GM23338 (cell line): ENCODE data around the gene GLRB.

ENCODE experiments used
- CREB1 ChIP-seq: fragments of 250-450 bp; sonication (Bioruptor Pico); IDR thresholded peaks from 2 replicates; pipeline ENCODE4 v1.5.0; 2020; ENCODE audit warnings: low read depth, mild to moderate bottlenecking, moderate library complexity
- ETS1 ChIP-seq: IDR thresholded peaks from 2 replicates; pipeline ENCODE4 v1.6.1; 2016; ENCODE audit warnings: antibody characterized with exemption
- EZH2 ChIP-seq: fragments of 200-600 bp; sonication (generic); IDR thresholded peaks from one replicate; pipeline ENCODE4 v1.8.0; 2017; ENCODE audit warnings: antibody characterized with exemption, mild to moderate bottlenecking, low read depth; ENCODE audit not compliant: unreplicated experiment
- EZH2phosphoT487 ChIP-seq: fragments of 200-600 bp; sonication (generic); IDR thresholded peaks from one replicate; pipeline ENCODE4 v1.8.1; 2018; ENCODE audit warnings: antibody characterized with exemption; ENCODE audit not compliant: unreplicated experiment
- JUNB ChIP-seq: IDR thresholded peaks from one replicate; pipeline ENCODE4 v1.6.1; 2016; ENCODE audit warnings: antibody characterized with exemption; ENCODE audit not compliant: unreplicated experiment
- NANOG ChIP-seq: IDR thresholded peaks from 2 replicates; pipeline ENCODE4 v1.6.1; 2016; ENCODE audit warnings: antibody characterized with exemption, borderline replicate concordance
- POLR2AphosphoS5 ChIP-seq: IDR thresholded peaks from 2 replicates; pipeline ENCODE4 v1.6.1; 2016; ENCODE audit warnings: antibody characterized with exemption, low read depth
- REST ChIP-seq: IDR thresholded peaks from one replicate; pipeline ENCODE4 v1.6.1; 2018; ENCODE audit warnings: antibody characterized with exemption; ENCODE audit not compliant: unreplicated experiment
- STAT1 ChIP-seq: IDR thresholded peaks from one replicate; pipeline ENCODE4 v1.6.1; 2016; ENCODE audit warnings: antibody characterized with exemption; ENCODE audit not compliant: unreplicated experiment
- ZNF114 ChIP-seq: fragments of 250-450 bp; sonication (Bioruptor Pico); IDR thresholded peaks from 2 replicates; pipeline ENCODE4 v1.5.0; 2020; ENCODE audit warnings: mild to moderate bottlenecking, moderate library complexity
- ZNF331 ChIP-seq: fragments of 250-450 bp; sonication (Bioruptor Pico); IDR thresholded peaks from 2 replicates; pipeline ENCODE4 v1.5.0; 2020; ENCODE audit warnings: low read depth, mild to moderate bottlenecking, moderate library complexity
- TF ChIP-seq, protein P1 (sequence below), 2 experiments: fragments of 200-600 bp in 1 of 2; sonication (generic) in 1 of 2; conservative IDR thresholded peaks; 2 replicates each; pipeline versions ENCODE4 v1.5.1 to v1.6.1; 2016 to 2017; ENCODE audit warnings: antibody characterized with exemption in 2 of 2, low read depth in 2 of 2, mild to moderate bottlenecking in 2 of 2, moderate library complexity in 1 of 2
- TF ChIP-seq, protein P2 (sequence below): fragments of 250-450 bp; sonication (Bioruptor Pico); IDR thresholded peaks from 2 replicates; pipeline ENCODE4 v1.5.0; 2020; ENCODE audit warnings: mild to moderate bottlenecking, moderate library complexity

DNA sequence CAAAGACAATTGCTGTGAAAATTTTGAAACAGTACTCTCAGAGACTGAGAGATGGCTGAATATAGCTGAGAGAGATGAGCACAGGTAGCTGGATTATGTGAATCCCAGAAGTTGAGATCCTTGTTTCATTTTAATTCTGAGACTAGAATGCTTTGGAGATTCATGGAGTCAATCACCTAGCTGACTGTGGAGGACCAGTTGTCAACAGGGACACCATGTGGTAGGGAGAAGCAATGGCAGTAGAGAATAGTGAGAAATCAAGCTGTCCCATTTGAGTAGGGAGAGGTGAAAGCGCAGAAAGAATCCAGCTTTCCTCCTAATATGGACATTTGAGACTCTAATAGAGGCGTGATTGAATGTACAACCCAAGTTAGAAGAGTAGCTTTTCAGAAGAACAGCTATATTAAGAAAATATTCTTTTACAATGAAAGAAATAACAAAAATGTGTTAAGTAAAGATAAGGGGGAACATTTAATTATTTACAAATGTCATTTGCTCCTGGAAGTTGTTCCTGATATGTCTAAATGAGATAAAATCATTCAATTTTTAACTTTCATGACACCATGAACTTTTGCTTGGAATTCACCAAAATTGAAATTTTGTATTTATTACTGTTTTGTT lies 30.3 kb upstream of the GLRB start:
- TF ChIP-seq STAT1 (no peak), REST (no peak), POLR2AphosphoS5 (no peak), EZH2 (no peak), JUNB (no peak), CREB1 (CRISPR knock-in tag) (no peak), EZH2phosphoT487 (no peak), NANOG (no peak), ZNF114 (CRISPR knock-in tag) (no peak), ZNF331 (no peak), ETS1 (no peak)
- TF ChIP-seq, protein P1, sequence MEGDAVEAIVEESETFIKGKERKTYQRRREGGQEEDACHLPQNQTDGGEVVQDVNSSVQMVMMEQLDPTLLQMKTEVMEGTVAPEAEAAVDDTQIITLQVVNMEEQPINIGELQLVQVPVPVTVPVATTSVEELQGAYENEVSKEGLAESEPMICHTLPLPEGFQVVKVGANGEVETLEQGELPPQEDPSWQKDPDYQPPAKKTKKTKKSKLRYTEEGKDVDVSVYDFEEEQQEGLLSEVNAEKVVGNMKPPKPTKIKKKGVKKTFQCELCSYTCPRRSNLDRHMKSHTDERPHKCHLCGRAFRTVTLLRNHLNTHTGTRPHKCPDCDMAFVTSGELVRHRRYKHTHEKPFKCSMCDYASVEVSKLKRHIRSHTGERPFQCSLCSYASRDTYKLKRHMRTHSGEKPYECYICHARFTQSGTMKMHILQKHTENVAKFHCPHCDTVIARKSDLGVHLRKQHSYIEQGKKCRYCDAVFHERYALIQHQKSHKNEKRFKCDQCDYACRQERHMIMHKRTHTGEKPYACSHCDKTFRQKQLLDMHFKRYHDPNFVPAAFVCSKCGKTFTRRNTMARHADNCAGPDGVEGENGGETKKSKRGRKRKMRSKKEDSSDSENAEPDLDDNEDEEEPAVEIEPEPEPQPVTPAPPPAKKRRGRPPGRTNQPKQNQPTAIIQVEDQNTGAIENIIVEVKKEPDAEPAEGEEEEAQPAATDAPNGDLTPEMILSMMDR (conservative IDR thresholded peaks at IDR 0.05; ENCODE audit: low read depth in 2 of 2): peak; percentile 70 to 92
- TF ChIP-seq, protein P2, sequence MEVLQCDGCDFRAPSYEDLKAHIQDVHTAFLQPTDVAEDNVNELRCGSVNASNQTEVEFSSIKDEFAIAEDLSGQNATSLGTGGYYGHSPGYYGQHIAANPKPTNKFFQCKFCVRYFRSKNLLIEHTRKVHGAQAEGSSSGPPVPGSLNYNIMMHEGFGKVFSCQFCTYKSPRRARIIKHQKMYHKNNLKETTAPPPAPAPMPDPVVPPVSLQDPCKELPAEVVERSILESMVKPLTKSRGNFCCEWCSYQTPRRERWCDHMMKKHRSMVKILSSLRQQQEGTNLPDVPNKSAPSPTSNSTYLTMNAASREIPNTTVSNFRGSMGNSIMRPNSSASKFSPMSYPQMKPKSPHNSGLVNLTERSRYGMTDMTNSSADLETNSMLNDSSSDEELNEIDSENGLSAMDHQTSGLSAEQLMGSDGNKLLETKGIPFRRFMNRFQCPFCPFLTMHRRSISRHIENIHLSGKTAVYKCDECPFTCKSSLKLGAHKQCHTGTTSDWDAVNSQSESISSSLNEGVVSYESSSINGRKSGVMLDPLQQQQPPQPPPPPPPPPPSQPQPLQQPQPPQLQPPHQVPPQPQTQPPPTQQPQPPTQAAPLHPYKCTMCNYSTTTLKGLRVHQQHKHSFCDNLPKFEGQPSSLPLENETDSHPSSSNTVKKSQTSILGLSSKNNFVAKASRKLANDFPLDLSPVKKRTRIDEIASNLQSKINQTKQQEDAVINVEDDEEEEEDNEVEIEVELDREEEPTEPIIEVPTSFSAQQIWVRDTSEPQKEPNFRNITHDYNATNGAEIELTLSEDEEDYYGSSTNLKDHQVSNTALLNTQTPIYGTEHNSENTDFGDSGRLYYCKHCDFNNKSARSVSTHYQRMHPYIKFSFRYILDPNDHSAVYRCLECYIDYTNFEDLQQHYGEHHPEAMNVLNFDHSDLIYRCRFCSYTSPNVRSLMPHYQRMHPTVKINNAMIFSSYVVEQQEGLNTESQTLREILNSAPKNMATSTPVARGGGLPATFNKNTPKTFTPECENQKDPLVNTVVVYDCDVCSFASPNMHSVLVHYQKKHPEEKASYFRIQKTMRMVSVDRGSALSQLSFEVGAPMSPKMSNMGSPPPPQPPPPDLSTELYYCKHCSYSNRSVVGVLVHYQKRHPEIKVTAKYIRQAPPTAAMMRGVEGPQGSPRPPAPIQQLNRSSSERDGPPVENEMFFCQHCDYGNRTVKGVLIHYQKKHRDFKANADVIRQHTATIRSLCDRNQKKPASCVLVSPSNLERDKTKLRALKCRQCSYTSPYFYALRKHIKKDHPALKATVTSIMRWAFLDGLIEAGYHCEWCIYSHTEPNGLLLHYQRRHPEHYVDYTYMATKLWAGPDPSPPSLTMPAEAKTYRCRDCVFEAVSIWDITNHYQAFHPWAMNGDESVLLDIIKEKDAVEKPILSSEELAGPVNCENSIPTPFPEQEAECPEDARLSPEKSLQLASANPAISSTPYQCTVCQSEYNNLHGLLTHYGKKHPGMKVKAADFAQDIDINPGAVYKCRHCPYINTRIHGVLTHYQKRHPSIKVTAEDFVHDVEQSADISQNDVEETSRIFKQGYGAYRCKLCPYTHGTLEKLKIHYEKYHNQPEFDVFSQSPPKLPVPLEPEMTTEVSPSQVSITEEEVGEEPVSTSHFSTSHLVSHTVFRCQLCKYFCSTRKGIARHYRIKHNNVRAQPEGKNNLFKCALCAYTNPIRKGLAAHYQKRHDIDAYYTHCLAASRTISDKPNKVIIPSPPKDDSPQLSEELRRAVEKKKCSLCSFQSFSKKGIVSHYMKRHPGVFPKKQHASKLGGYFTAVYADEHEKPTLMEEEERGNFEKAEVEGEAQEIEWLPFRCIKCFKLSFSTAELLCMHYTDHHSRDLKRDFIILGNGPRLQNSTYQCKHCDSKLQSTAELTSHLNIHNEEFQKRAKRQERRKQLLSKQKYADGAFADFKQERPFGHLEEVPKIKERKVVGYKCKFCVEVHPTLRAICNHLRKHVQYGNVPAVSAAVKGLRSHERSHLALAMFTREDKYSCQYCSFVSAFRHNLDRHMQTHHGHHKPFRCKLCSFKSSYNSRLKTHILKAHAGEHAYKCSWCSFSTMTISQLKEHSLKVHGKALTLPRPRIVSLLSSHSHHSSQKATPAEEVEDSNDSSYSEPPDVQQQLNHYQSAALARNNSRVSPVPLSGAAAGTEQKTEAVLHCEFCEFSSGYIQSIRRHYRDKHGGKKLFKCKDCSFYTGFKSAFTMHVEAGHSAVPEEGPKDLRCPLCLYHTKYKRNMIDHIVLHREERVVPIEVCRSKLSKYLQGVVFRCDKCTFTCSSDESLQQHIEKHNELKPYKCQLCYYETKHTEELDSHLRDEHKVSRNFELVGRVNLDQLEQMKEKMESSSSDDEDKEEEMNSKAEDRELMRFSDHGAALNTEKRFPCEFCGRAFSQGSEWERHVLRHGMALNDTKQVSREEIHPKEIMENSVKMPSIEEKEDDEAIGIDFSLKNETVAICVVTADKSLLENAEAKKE (CRISPR knock-in tag): no peak
